ENCODE data around the gene GTSE1. TPM values are rescaled to one million over a fixed set of nuclear protein-coding genes. Genes with fewer than 3 reads are reported as not detected.

GTSE1 gene
- polyA plus RNA-seq, 10 donors: 6.5 to 15.4 (median 9.0) TPM

DNA sequence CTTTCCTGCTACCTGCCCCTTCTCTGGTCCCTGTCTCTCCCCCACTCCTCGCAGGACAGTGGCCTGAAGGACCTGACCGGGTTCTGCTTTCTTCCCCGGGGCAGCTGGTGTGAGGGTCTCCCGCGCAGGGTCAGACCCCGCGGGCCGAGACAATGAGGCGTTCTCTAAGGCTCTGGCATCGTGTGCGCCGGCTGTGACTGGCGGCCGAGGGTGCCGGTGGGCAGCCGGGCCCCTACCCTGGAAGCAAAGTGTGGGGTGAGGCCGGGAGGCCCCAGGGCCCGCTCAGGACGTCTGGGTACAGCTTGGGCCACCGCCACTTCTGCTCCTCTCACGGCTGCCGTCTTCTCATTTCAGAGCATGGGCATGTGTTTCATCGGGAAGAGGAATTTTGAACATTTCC lies 55.1 kb downstream of the GTSE1 start:
- DNase-seq: no peak

DNA sequence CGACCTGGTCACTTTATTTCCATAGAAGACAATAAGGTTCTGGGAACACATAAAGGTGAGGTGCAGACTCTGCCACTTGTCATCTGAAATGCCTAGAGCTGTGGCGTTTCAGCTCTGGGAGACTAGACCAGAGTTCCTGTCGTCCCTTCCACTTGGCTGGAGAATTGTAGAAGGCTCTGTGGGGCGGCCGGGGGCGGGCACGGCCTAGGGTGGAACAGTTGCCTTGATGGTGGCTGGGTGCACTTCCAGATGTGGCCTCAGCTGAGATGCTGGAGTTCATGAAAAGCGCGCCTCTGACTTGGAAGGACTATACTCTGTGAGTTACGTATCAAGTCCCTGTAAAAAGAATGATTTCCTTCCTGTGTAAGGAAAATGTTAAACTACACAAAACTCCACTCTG lies 55.6 kb downstream of the GTSE1 start:
- no peak for DNase-seq

DNA sequence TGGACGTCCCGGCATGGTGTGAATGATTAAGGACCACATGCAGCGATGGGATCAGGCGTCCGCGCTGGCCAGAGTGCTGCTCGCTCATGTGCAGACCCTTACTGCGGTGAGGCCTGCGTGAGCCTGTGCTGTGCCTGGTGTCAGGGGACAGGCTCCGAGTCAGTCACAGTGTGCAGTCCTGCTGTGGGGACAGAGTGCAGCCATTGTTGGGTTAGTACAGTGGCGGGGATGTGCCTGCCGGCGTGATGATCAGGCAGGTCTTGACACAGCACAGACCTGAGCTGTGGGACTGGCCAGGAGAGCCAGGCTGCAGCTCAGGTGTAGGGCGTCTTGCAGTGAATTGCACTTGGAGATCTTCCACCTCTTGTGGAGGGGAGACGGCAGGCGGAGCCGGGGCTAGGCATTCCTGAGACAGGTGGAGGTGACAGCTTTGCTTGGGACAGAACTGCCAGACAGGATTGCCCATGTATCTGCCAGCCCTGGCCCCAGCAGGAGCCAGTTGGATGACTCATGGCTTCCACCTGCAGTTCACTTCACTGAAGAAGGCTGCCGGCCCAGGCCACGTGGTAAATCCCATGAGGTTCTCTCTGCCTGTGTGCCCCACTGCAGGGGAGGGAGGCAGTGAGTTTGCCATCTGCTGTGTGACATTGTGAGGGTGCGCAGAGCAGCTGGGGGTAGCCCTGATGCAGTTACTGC lies 56.2 kb downstream of the GTSE1 start:
- DNase-seq: no peak

DNA sequence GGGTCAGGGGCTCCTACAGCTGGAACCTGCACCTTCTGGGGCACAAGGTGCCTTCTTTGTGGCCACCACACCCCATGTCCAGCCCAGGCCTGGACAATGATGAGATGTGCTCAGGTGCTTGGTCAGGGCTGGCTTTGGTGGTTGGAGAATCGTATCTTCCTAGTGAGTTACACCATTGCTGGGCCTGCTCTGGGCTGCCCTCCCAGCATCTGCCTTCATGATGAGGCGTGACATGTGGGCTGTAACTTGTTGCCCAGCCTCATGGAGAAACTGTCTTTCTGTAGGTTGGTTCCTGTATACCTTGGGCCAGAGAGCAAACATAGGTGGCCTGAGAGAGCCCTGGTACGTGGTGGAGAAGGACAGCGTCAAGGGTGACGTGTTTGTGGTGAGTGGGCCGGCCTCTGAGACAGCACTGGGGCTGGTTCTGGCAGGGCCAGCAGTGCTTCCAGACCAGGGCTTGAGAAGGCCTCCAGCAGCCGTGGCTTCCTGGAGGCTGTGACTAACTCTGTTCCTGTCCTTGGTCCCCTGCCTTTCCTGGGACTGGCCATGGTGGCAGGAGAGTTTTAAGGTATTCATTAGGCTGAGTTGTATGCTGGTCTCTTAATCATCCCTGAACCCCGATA lies 56.9 kb downstream of the GTSE1 start:
- no peak for DNase-seq

DNA sequence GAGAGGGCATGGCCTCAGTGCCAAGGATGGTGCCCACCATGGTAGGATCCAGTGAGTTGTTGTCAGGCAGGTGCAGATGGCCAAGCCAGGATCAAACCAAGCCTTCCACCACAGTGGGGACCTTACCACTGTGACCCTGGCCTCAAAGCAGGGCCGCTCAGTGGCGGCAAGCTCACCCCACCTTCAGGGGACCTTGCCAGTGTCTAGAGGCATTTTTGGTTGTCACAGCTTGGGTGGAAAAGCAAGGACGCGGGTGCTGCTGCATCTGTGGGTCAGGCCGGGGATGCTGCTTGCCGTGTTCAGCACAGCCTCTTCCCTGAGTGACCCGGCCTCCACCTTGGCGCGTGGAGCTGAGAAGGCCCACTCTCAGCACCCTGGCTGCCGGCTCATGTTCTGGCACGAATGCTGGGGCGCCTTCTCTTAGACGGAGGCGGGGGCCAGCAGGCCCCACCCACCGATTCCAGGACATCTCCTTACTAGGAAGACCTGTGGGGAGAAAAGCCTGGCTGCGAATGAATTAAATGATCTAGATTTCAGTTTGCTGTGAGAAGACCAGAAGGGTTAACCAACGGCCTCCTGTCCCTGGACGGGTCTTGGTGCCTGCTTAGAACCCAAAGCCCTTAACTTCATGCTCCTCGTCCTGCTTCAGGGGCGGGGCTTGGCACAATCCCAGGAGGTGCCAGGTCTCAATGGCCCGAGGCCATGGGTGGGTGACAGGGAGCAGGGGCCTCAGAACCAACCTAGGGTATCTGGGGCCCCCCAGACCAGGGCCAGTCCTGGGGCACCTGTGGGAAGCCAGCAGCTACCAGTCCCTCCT lies 57.7 kb downstream of the GTSE1 start:
- no peak for DNase-seq

DNA sequence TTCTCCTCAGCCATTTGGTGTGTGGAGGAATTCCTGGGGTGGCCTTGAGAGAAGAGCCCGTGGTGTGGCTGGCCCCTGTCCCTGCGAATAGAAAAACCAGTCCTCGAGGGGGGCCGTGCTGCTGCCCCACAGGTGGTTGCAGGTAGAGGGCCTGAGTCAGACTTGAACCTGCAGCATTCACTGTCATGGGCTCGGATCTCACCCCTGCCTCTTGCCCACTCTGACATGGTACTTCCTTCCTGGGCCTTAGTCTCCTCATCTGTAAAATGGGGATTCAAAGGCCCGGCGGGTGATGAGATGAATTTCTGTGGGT lies 58.3 kb downstream of the GTSE1 start:
- DNase-seq: no peak

GRCh38 chr22:46355369-46355995 lies 58.8 kb downstream of the GTSE1 start:
- peak; percentile 52 to 82 (median 70) for DNase-seq

DNA sequence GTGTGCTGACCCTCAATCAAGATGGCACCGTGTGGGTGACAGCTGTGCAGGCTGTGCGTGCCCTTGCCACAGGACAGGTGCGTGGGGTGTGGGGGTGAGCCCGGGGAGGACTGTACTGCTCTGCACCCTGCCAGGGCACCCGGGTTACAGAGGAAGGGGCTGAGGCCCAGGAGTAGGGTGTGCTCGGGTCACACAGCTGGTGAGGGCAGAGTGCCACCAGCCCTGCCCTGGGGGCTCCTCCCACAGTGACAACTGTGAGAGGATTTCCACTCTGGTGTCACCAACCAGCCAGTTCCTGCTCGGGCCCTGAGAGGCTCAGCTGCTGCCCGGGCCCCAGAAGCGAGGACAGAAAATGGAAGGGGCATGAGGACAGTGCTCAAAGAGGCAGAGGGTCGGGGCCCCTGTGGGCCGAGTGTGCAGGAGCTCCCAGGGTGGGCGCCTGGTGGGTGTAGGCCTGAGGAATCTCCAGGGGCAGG lies 59.4 kb downstream of the GTSE1 start:
- DNase-seq: peak; percentile 36 to 42 (median 41)

DNA sequence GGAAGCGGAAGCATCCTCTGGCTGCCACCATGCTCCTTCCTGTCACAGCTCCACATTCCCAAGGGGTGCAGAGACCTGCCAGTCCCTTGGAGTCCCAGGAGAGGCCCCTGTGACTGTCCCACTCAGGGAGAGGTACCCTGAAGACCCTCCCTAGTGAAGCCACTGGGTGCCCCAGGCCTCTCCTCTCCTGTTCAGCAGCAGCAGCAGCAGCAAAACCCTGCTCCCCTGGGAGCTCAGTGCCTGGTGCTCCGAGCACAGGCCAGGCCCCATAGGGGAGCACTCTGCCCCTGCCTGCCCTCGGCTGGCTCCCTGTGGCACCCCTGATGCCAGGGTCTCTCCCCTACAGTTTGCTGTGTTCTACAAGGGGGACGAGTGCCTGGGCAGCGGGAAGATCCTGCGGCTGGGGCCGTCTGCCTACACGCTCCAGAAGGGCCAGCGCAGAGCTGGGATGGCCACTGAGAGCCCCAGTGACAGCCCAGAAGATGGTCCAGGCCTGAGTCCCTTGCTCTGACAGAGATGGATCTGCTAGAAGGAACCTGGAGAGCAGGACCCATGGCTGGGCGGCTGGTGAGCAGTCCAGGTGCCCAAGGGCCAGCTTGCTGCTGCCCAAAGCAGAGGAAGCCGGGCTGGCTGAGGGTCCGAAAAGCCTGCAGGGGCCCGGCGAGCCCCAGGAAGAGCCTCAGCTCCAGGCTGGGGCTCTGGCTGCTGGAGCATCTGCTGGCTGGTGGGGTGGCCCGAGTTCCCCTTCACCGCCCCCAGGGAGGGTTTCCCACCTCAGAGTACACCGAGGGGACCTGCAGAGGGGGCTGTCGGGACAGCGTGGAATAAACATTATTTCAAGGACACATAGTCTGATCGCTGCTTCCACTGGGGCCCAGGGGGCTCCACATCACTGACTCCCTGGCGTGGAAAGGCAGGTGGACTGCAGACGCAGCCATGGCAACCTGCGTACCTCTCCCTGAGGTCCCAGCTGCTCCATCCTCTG lies 60.1 kb downstream of the GTSE1 start:
- DNase-seq: no peak

DNA sequence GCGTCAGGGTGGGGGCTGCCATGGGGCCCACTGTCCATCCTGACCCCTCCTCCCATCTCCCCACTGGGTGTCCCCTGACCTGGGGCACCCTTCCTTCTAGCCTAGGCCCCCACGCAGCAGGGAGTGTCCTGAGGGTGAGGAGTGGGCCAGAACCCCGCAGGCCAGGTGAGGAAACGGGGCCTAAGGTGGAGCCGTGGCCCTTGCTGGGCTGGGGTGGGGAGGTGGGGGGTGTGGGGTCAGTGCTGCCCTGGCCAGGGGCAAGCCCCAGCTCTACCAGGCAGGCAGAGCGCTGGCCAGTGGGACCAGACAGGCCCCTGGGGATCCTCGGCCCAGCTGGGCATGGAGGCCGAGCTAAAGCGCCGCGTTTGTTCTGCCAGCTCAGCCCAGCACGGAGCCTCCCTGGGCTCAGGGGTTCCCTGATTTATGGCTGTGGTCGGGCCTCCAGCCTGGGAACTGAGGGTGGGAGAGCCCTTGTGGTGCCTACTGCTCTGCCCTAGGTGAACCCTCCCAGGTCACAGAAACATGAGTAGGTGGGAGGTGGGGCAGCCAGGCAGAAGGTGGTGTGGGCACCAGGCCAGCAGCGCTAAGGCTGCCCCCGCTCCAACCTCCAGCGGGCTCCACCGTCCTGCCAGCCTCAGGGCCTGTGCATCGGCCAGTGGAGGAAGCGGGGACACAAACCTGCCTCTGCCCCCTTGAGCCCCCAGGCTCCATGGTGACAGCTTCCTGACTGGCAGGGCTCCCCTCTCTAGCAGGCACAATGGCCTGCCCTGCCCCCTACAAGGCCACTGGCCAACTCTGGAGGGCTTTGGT lies 61.2 kb downstream of the GTSE1 start:
- no peak for DNase-seq

- no peak for DNase-seq
These were observed 62.1 kb downstream of the GTSE1 start for GRCh38 chr22:46358766-46359165.

DNA sequence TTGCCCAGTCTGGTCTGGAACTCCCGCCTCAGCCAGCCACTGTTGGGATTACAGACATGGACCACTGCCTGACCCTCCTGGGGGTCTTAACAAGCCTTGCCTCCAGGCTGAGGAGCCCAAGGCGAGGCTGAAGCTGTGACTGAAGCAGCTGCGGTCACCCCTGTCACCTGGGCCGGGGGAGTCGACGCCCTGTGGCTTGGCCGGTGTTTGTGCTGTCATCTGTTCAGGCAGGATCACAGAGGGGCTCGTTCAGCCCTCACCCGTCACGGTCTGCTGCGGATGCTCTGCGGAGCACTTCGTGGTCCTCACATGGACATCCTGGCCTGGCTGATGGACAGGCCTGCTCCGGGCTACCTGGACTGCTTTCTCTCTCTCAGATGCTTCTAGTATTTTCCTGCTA lies 62.7 kb downstream of the GTSE1 start:
- no peak for DNase-seq

- DNase-seq: no peak
These were observed 63.4 kb downstream of the GTSE1 start for GRCh38 chr22:46360097-46360496.

- DNase-seq: no peak
These were observed 64.2 kb downstream of the GTSE1 start for GRCh38 chr22:46360891-46361290.

DNA sequence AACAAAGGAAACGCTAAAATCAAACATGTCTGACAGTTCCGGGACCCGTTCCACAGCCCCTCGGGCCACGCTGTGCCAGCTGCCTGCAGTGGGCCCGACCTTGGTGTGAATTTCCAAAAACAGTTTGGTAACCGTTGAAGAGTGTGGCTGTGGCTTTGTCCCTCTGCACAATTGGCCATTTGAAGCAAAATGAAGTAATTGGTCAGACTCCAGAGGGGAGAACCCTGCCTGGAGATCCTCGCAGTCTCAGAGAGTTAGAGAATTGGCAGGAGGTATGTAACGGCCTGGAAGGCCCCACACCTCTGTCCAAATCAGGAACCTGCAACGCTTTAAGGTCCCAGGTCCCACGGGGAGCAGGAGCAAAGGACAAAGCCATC lies 65.1 kb downstream of the GTSE1 start:
- DNase-seq: no peak

GRCh38 chr22:46362203-46362933 lies 65.7 kb downstream of the GTSE1 start:
- no peak for DNase-seq

DNA sequence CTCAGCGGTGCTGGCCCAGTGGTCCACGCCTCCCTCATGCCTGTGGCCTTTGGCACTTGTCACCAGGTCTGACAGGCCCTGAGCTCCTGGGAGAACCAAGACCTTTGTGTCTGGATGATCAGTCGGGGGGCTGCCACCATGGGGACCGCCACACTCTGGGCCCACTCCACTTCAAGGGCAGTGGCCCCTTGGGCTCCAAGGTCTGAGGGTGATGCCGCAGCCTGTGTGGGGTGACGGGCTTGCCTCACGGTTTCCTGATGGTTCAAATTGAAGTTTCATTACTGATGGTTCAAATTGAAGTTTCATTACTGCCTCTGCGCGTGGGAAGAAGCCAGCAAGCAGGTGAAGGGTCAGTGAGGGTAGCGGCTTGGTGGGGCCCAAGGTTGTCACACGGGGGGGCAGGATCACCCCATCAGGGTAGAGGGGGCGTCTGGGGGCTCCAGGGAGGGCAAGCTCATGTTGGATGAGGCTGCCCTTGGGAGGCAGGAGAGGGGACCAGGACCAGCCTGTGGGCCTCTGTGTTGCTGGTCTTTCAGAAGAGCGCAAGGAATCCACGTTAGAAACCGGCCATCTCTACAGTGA lies 66.4 kb downstream of the GTSE1 start:
- no peak for DNase-seq

- no peak for DNase-seq
These were observed 67.1 kb downstream of the GTSE1 start for GRCh38 chr22:46363611-46364321.
